Panc1 (cell line): ENCODE results near the gene EHBP1L1. TPM values are rescaled to one million over a fixed set of nuclear protein-coding genes. Genes with fewer than 3 reads are reported as not detected.

ENCODE experiments used
- ATAC-seq: fragments of 200-7000 bp; cut with Tn5 transposase; 2 replicates; pipeline ENCODE4 v1.9.1; 2020; ENCODE audit warnings: mild to moderate bottlenecking, moderate library complexity
- BruUV-seq: library from RNA; stranded (reverse); fragments of 400-500 nt; replicated peaks from 2 replicates; lab custom pipeline; 2021; lab: Mats Ljungman, UMichigan
- CTCF ChIA-PET: fragments of 300-600 bp; sonication (Branson Sonifier 250); formaldehyde crosslinking; loops from one replicate; lab custom pipeline; 2022; ENCODE audit warnings: antibody characterized with exemption; lab: Charles Lee
- POLR2A ChIA-PET: fragments of 300-600 bp; sonication (Branson Sonifier 250); formaldehyde crosslinking; loops from one replicate; lab custom pipeline; 2022; ENCODE audit warnings: antibody characterized with exemption; lab: Charles Lee
- DNase-seq: peaks from one replicate; pipeline ENCODE4 v3.0.0-alpha.2; 2010; ENCODE audit warnings: low read depth, low spot score
- H3K27ac ChIP-seq: 2 replicates; pipeline ENCODE4 v1.5.1; 2011; ENCODE audit warnings: mild to moderate bottlenecking, low read length, inconsistent platforms
- H3K27me3 ChIP-seq: fragments of 200-500 bp; sonication (Bioruptor generic); 2 replicates; pipeline ENCODE4 v1.6.0; 2014; ENCODE audit warnings: low read length, inconsistent platforms; ENCODE audit not compliant: control insufficient read depth, insufficient read depth
- H3K36me3 ChIP-seq: fragments of 200-500 bp; sonication (Bioruptor generic); 2 replicates; pipeline ENCODE4 v1.5.1; 2014; ENCODE audit warnings: inconsistent platforms, mild to moderate bottlenecking, low read length, moderate library complexity; ENCODE audit not compliant: control insufficient read depth, insufficient read depth
- H3K4me1 ChIP-seq: 2 replicates; pipeline ENCODE4 v1.5.1; 2011; ENCODE audit warnings: inconsistent platforms, mild to moderate bottlenecking, low read length, moderate library complexity; ENCODE audit not compliant: control insufficient read depth, insufficient read depth
- H3K4me3 ChIP-seq, 2 experiments: 2 replicates each; pipeline ENCODE4 v1.5.1; 2011 to 2012; ENCODE audit warnings: low read depth in 2 of 2, low read length in 2 of 2, mild to moderate bottlenecking in 2 of 2, inconsistent platforms in 1 of 2, moderate library complexity in 1 of 2
- H3K9me3 ChIP-seq: fragments of 200-500 bp; sonication (Bioruptor generic); 2 replicates; pipeline ENCODE4 v1.5.1; 2014; ENCODE audit warnings: low read depth, mild to moderate bottlenecking, inconsistent platforms, low read length, moderate library complexity; ENCODE audit not compliant: control insufficient read depth, insufficient read depth
- CTCF ChIP-seq: fragments of 450-650 bp; IDR thresholded peaks from 2 replicates; pipeline ENCODE4 v1.5.1; 2017; ENCODE audit warnings: mild to moderate bottlenecking
- POLR2AphosphoS5 ChIP-seq: IDR thresholded peaks from 2 replicates; pipeline ENCODE4 v1.6.1; 2012; ENCODE audit warnings: mild to moderate bottlenecking, low read depth, low read length, moderate library complexity
- SIN3A ChIP-seq: IDR thresholded peaks from 2 replicates; pipeline ENCODE4 v1.6.1; 2012; ENCODE audit warnings: low read depth, mild to moderate bottlenecking, low read length, moderate library complexity, borderline replicate concordance; ENCODE audit not compliant: insufficient read depth
- TCF7L2 ChIP-seq: IDR thresholded peaks from 2 replicates; pipeline ENCODE4 v1.6.1; 2011; ENCODE audit warnings: mild to moderate bottlenecking, low read depth, low read length, inconsistent platforms
- in situ Hi-C: cut with HindIII; loops from 2 replicates; pipeline ENCODE4 v1.10.0; 2016; ENCODE audit warnings: low sequenced_read_pairs, low pct_unique_long_range_greater_than_20kb
- intact Hi-C: fragments of 100-400 bp; cut with micrococcal nuclease; formaldehyde crosslinking; loops from one replicate; pipeline ENCODE4 v1.10.0; 2022; ENCODE audit not compliant: unreplicated experiment
- total RNA-seq: library from RNA; stranded (reverse); gene quantifications from one replicate; pipeline ENCODE4 v1.2.1, GENCODE V29; 2021; ENCODE audit not compliant: unreplicated experiment
- TF ChIP-seq, protein P1 (sequence below), 2 experiments: IDR thresholded peaks; 2 replicates each; pipeline ENCODE4 v1.6.1; 2011 to 2012; ENCODE audit warnings: low read depth in 2 of 2, control low read depth in 1 of 2, low read length in 1 of 2, mild to moderate bottlenecking in 1 of 2, moderate library complexity in 1 of 2; ENCODE audit not compliant: insufficient read depth in 1 of 2

The EHBP1L1 gene
- total RNA-seq, 1 experiment from 2014 or later: 108 TPM

DNA sequence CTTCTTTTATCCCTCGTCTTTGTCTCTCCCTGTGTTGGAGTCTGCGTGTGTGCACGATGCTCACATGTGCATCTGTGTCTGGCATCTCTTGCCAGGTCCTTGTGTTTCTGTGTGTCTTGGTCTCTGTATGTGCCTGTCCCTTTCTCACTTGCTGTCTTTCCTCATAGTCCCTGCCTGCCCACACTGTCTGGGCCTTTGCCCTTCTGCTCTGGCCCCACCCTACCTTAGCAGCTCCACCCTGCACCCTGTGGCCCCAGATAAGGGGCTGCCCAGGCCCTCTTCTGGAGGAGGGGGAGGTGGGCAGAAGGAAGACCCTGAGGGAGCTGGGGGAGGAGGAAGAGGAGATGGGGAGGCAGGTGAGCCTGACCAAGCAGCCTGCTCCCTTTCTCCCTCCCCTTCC, 2.8 kb downstream of the EHBP1L1 start:
- Histone ChIP-seq H3K27me3 (no peaks in the 10 kb centered on the region), H3K36me3 (no peaks in the 10 kb centered on the region; the same call in 1 of the 2 replicates), H3K9me3 (no peaks in the 10 kb centered on the region), H3K4me1 (peaks cover 32% of the 10 kb centered on the region), H3K4me3 (no peak overlapping the region), H3K27ac (0 out of 2 replicates have a peak overlapping the region, but pooled peaks have one; percentile 94)
- in situ Hi-C loops: no loop called here
- ChIA-PET CTCF (no interaction called here), POLR2A (no interaction called here)
- BruUV-seq: no TSS peak
- intact Hi-C loops: no loop called here
- TF ChIP-seq CTCF: no peak
- no peak for TF ChIP-seq TCF7L2
- no peak for TF ChIP-seq POLR2AphosphoS5
- TF ChIP-seq SIN3A: no peak
- TF ChIP-seq, protein P1, sequence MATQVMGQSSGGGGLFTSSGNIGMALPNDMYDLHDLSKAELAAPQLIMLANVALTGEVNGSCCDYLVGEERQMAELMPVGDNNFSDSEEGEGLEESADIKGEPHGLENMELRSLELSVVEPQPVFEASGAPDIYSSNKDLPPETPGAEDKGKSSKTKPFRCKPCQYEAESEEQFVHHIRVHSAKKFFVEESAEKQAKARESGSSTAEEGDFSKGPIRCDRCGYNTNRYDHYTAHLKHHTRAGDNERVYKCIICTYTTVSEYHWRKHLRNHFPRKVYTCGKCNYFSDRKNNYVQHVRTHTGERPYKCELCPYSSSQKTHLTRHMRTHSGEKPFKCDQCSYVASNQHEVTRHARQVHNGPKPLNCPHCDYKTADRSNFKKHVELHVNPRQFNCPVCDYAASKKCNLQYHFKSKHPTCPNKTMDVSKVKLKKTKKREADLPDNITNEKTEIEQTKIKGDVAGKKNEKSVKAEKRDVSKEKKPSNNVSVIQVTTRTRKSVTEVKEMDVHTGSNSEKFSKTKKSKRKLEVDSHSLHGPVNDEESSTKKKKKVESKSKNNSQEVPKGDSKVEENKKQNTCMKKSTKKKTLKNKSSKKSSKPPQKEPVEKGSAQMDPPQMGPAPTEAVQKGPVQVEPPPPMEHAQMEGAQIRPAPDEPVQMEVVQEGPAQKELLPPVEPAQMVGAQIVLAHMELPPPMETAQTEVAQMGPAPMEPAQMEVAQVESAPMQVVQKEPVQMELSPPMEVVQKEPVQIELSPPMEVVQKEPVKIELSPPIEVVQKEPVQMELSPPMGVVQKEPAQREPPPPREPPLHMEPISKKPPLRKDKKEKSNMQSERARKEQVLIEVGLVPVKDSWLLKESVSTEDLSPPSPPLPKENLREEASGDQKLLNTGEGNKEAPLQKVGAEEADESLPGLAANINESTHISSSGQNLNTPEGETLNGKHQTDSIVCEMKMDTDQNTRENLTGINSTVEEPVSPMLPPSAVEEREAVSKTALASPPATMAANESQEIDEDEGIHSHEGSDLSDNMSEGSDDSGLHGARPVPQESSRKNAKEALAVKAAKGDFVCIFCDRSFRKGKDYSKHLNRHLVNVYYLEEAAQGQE (IDR thresholded peaks at IDR 0.05; ENCODE audit: insufficient read depth in 1 of 2, low read depth in 2 of 2, low read length in 1 of 2): no peak
- ATAC-seq (no peak), DNase-seq (no peak)

- Histone ChIP-seq H3K4me1 (peaks cover 30% of the 10 kb centered on the region), H3K9me3 (no peaks in the 10 kb centered on the region), H3K27me3 (no peaks in the 10 kb centered on the region), H3K4me3 (no peak overlapping the region), H3K27ac (no peak overlapping the region), H3K36me3 (no peaks in the 10 kb centered on the region; the same call in 1 of the 2 replicates)
- in situ Hi-C loops (no loop called here), intact Hi-C loops (no loop called here)
- ChIA-PET POLR2A (no interaction called here), CTCF (no interaction called here)
- BruUV-seq: no TSS peak
- DNase-seq (no peak), ATAC-seq (no peak)
- no peak for TF ChIP-seq CTCF
- TF ChIP-seq, protein P1 (IDR thresholded peaks at IDR 0.05; ENCODE audit: insufficient read depth in 1 of 2, low read depth in 2 of 2, low read length in 1 of 2): no peak
- TF ChIP-seq TCF7L2: no peak
- TF ChIP-seq SIN3A: no peak
- TF ChIP-seq POLR2AphosphoS5: no peak
Observed at GRCh38 chr11:65579291-65579690, 3.4 kb downstream of the EHBP1L1 start.
